GM06990 (cell line): ENCODE data around the gene CRP.
"Not testable (repeated sequence)": the region's sequence is repeated elsewhere in the genome, so short reads cannot be mapped to it uniquely, and the experiment has no call there.

Source experiments
- DNase-seq: peaks from one replicate; pipeline ENCODE4 v3.0.0-alpha.2; 2011; ENCODE audit not compliant: insufficient read length; ENCODE audit errors: extremely low read depth
- H3K27me3 ChIP-seq: replicated peaks from 2 replicates; pipeline ENCODE4 v1.6.0; 2011; ENCODE audit warnings: low read length; ENCODE audit not compliant: control insufficient read depth, insufficient read depth
- H3K36me3 ChIP-seq: 2 replicates; pipeline ENCODE4 v1.5.1; 2011; ENCODE audit warnings: low read length; ENCODE audit not compliant: control insufficient read depth, insufficient read depth
- H3K4me3 ChIP-seq: replicated peaks from 2 replicates; pipeline ENCODE4 v1.5.1; 2011; ENCODE audit warnings: low read depth, mild to moderate bottlenecking, control low read depth, low read length
- CTCF ChIP-seq: IDR thresholded peaks from 2 replicates; pipeline ENCODE4 v1.5.1; 2011; ENCODE audit warnings: low read length, control low read depth, mild to moderate bottlenecking, inconsistent platforms; ENCODE audit not compliant: insufficient read depth, poor library complexity, severe bottlenecking

Gene CRP

GRCh38 chr1:159675046-159675445 lies 39.3 kb downstream of the CRP start:
- H3K4me3 ChIP-seq, result no peak overlapping the region
- no peak for TF ChIP-seq CTCF
- no peaks in the 10 kb centered on the region for H3K36me3 ChIP-seq
- no peaks in the 10 kb centered on the region for H3K27me3 ChIP-seq
- no peak for DNase-seq

GRCh38 chr1:159672390-159672789 lies 42.0 kb downstream of the CRP start:
- DNase-seq, H3K4me3 ChIP-seq, H3K36me3 ChIP-seq, H3K27me3 ChIP-seq: not testable (repeated sequence)

GRCh38 chr1:159669338-159669737 lies 45.1 kb downstream of the CRP start:
- Histone ChIP-seq H3K36me3 (no peaks in the 10 kb centered on the region), H3K27me3 (no peaks in the 10 kb centered on the region), H3K4me3 (no peak overlapping the region)
- TF ChIP-seq CTCF, result no peak
- no peak for DNase-seq

- no peak for TF ChIP-seq CTCF
- no peak for DNase-seq
- Histone ChIP-seq H3K27me3 (no peaks in the 10 kb centered on the region), H3K36me3 (no peaks in the 10 kb centered on the region), H3K4me3 (no peak overlapping the region)
Measured at GRCh38 chr1:159668739-159669138, 45.6 kb downstream of the CRP start.

GRCh38 chr1:159664247-159664646 lies 50.1 kb downstream of the CRP start:
- no peak for DNase-seq
- Histone ChIP-seq H3K36me3 (no peaks in the 10 kb centered on the region), H3K27me3 (no peaks in the 10 kb centered on the region), H3K4me3 (no peak overlapping the region)
- no peak for TF ChIP-seq CTCF

GRCh38 chr1:159663552-159663951 lies 50.8 kb downstream of the CRP start:
- H3K36me3 ChIP-seq, result no peaks in the 10 kb centered on the region
- no peak for TF ChIP-seq CTCF
- no peak for DNase-seq
- H3K4me3 ChIP-seq, result no peak overlapping the region
- H3K27me3 ChIP-seq, result no peaks in the 10 kb centered on the region
